Globus pallidus (tissue), 1 donor: ENCODE measurements around the gene ELOVL2.
A peak's percentile ranks its signal among the peaks of the same experiment; 100 is the strongest.

Experiments
- DNase-seq: peaks from one replicate; pipeline ENCODE4 v3.0.0-alpha.2; 2015; ENCODE audit warnings: low spot score

ELOVL2 gene

GRCh38 chr6:11056871-11057270 is 12.8 kb upstream of the ELOVL2 start:
- no peak for DNase-seq

- no peak for DNase-seq
Observed at GRCh38 chr6:11055127-11055627, 11.1 kb upstream of the ELOVL2 start.

- no peak for DNase-seq
Observed at GRCh38 chr6:11054722-11055121, 10.6 kb upstream of the ELOVL2 start.

GRCh38 chr6:11053307-11053706 is 9.2 kb upstream of the ELOVL2 start:
- DNase-seq: no peak

DNA sequence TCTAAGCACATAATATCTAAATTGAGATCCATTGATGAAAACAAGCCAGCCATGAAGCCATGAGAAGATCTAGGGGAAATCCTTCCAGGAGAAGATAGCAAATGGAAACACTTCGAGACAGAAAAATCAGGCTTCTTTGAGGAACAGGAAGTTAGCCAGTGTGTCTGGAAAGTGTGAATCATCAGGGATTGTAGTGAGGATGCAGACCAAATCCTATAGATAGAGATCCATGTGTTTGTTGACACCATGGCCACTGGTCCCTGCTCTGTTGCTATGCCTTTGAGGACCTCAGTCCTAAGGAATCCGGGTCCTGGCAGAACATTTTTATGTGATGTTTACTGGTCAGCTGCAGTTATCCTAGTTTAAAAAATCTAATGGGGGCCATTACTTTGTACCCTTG is 6.6 kb upstream of the ELOVL2 start:
- DNase-seq: no peak

DNA sequence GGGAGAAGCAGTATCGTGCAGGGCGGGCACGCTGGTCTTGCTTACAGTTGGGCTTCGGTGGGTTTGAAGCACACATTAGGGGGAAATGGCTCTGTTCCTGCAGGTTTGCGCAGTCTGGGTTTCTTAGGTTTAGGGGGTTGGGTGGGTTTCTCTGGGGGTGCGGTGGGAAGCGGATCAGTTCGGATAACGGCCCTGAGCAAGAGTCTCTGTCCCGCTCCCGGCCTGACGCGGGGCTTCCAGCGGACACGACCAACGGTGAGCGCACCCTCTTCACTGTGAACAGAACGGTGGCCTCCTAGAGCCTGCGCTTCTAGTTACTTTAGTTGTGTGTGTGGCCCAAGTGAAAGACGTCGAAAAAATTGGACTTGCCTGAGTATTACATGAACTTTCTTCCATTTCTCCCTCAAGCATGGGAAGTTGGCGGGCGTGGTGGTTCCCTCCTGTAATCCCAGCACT is 635 bp upstream of the ELOVL2 start:
- DNase-seq: no peak

GRCh38 chr6:11043378-11043960 is 636 bp downstream of the ELOVL2 start:
- DNase-seq: no peak

DNA sequence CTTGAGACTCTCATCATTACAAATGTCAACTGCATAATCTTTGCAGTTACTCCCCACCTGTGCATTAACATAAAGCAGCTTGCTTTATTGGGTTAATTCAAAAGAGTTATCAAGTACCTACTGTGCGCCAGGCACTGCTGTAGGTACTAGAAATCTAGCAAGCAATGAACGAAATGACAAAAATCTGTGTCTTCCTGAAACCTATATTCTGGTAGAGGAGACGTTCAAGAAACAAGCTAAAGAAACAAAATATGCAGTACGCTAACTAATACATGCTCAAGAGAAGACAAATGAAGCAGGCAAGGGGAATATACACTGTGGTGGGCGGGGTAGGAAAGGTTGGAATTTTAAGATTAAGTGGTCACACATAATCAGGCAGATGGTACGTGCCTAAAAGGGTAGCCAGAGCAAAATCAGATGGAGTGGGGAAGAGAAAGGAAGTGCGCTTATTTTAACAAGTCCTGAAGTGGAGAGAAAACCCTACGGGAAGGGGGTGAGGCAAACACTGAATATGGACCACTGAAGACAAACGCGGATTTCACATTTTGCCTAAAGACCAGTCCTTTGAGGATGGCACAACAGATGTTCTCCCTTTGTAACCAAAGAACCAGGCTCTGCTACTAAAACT is 1.2 kb downstream of the ELOVL2 start:
- no peak for DNase-seq

DNA sequence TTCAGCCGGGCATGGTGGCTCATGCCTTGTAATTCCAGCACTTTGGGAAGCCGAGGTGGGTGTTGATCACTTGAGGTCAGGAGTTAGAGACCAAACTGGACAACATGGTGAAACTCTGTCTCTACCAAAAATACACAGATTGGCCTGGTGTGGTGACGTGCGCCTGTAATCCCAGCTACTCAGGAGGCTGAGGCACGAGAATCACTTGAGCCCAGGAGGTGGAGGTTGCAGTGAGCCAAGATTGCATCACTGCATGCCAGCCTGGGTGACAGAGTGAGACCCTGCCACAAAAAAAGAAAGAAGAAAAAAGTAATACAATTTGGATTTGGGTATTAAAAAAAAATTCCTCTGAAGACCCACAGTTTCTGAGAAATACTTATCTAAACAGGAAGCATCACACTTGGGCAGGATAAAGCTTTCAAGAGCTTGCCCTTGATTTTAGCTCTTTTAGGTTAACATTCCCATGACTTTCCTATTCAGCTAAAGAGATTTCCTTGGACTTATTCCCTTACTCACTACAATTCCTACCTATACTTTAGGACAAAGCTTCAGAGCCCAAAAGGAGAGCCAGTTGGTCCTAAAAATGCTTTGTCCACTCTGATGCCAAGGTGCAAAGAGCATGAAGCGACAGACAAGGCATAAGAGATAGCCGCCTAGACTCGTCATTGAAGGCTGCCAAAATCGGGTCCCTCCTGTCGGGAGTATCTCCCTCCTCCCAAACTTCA is 1.9 kb downstream of the ELOVL2 start:
- no peak for DNase-seq

- no peak for DNase-seq
Observed at GRCh38 chr6:11040134-11040533, 4.0 kb downstream of the ELOVL2 start.

GRCh38 chr6:11039040-11039439 is 5.1 kb downstream of the ELOVL2 start:
- DNase-seq: no peak

DNA sequence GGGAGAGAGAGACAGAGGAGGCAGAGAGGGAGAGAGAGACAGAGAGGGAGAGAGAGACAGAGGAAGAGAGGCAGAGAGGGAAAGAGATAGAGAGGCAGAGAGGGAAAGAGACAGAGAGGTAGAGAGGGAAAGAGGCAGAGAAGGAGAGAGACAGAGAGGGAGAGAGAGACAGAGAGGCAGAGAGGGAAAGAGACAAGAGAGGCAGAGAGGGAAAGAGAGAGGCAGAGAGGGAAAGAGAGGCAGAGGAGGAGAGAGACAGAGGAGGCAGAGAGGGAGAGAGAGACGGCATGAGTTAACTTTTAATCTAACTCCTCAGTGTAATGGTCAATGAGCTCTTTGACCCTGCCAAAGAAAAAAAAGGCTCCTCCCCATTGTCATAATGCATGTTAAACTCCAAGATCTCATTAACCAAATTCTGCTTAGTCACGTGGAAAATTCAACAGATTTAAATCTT is 7.1 kb downstream of the ELOVL2 start:
- no peak for DNase-seq

- DNase-seq: no peak
Observed at GRCh38 chr6:11036351-11036740, 7.8 kb downstream of the ELOVL2 start.

DNA sequence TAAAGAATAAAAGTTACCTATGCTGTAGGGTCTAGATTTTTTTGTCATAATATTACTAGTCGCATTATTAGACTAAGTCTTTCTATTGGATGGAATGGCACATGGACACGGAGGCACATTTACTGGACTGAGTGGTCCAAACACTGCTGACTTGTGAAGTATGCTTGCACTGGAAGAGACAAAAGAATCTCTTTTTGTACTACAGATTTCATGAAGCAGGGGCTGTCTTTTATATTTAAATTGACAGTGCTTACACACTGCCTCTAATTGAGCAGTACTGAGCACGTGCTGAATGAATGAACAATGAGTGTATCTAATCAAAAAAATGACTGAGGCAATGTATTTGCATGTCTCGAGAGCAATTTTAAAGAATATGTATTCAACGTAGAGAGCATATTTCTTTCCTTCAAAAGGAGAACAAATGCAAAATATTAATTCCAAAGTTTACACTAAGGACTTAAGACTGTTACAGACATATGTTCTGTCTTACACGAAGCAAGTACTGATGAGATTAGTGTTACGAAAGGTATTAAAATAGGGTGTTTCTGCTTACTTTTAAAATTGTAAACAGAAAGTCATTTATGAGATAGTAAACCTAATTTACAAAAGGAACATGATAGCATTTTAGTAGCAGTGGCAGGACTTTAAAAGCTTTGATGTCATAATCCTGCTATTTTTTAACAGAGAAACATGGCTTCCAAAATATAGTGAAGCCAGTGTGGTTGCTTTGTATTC is 8.3 kb downstream of the ELOVL2 start:
- DNase-seq: no peak

DNA sequence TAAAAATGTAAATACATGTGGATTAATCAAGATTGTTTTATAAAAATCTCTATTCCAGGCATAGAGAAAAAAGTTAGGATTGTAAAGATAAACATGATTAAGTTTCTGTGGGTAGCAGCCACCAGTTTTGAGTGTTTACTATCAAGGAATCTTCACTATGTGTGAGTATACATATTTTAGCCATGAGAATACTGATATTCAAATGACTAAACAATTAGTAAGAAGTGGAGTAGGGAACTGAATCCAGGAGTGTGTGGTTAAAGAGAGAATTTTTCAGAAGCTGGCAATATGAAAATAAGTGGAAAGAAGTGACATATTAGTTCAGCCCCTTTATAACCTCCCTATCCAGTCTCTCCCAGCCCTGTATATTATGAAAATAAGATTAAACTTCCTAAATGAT is 10.3 kb downstream of the ELOVL2 start:
- no peak for DNase-seq

GRCh38 chr6:11030904-11031303 is 13.2 kb downstream of the ELOVL2 start:
- no peak for DNase-seq

DNA sequence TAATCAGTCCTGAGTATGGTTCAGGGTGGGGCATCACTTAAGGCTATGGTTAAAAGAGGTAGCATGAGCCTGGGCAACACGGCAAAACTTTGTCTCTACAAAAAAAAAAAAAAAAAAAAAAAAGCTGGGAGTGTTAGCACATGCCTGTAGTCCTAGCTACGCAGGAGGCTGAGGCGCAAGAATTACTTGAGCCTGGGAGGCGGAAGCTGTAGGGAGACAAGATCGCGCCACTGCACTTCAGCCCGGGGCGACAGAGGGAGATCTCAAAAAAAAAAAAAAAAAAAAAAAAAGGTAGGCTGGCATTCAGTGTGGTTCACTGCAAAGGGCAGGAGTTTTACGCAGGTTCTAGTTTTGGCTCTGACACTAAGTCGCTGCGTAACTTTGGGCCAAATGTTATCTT is 15.1 kb downstream of the ELOVL2 start:
- DNase-seq: no peak

DNA sequence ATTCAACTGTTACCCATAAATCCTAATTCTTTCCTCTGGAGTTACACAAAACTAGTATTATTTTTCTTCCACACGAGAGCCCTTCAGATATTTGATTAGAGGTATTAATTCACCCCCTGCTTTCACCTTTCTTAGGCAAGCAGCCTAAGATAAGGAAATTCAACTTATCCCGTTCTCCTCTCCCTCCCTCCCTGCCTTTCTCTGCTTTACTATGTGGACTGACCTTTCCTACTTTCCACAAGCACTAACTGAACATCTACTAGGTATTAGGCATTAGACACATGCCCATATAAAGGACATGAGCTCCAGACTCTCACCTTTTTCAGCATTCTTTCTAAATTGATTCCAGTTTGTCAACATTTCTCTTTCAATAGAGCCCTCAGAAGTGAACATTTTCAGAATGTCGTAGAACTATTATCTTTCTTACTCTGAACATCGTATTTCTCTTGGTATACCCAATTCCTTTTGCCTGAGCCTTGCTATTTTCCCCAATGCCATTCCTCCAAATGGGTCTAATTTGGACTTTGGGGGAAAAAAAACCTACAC is 16.5 kb downstream of the ELOVL2 start:
- DNase-seq: no peak

GRCh38 chr6:11025921-11026635 is 18.0 kb downstream of the ELOVL2 start:
- no peak for DNase-seq

DNA sequence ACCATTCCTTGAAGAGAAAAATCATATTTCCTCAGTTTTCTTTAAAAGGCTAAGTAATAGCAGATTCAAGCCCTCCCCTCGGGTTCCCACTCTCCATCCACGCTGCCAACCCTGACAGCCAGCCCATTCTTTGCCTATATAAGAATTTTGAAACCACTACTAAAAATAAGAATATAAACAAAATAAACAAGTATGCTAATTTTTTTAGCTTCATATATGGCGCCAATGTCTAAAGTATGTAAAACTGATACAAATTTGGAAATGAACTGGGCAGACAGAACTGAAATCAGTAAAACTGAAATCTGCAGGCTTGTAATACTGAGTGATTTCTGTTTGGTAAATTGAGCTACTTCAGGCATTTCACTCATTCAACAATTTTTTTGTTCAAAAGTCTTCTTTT is 19.0 kb downstream of the ELOVL2 start:
- DNase-seq: no peak

- DNase-seq: peak; percentile 54
Observed at GRCh38 chr6:11023032-11023431, 21.1 kb downstream of the ELOVL2 start.

- no peak for DNase-seq
Observed at GRCh38 chr6:11021714-11022113, 22.4 kb downstream of the ELOVL2 start.
